SK-N-SH (cell line): ENCODE results near the gene KMT2E. TPM values are rescaled to one million over a fixed set of nuclear protein-coding genes. Genes with fewer than 3 reads are reported as not detected.
"Not testable (repeated sequence)": the region's sequence is repeated elsewhere in the genome, so short reads cannot be mapped to it uniquely, and the experiment has no call there.

Source experiments
- CTCF ChIA-PET: fragments of 300-600, 350-600 bp; formaldehyde crosslinking; extraction: SDS; loops from one replicate; lab custom pipeline; 2021; lab: Yijun Ruan, JAX
- POLR2A ChIA-PET: fragments of 350-600 bp; sonication (Branson Sonifier 250); formaldehyde crosslinking; extraction: SDS; loops from one replicate; lab custom pipeline; 2020; ENCODE audit warnings: antibody characterized with exemption, inconsistent platforms; lab: Yijun Ruan, JAX
- DNase-seq: peaks from one replicate; pipeline ENCODE4 v3.0.0; 2012
- H2AFZ ChIP-seq: fragments of 200-600 bp; sonication (generic); 2 replicates; pipeline ENCODE4 v1.8.1; 2016; ENCODE audit warnings: antibody characterized with exemption, mild to moderate bottlenecking, low read depth
- H3F3A ChIP-seq: fragments of 200-600 bp; sonication (generic); replicated peaks from 2 replicates; pipeline ENCODE3; 2016; ENCODE audit warnings: antibody characterized with exemption, mild to moderate bottlenecking; ENCODE audit not compliant: insufficient read depth
- H3K27ac ChIP-seq, 2 experiments: fragments of 200-500 bp in 1 of 2; fragments of 200-600 bp in 1 of 2; sonication (Bioruptor generic) in 1 of 2; sonication (generic), shearing (Covaris generic) in 1 of 2; 2 replicates each; pipeline versions ENCODE4 v1.5.1 to v1.6.1; 2014 to 2016; ENCODE audit warnings: low read depth in 2 of 2, inconsistent platforms in 1 of 2, low read length in 1 of 2, mild to moderate bottlenecking in 1 of 2, mixed read lengths in 1 of 2
- H3K27me3 ChIP-seq: fragments of 200-600 bp; sonication (generic), shearing (Covaris generic); 2 replicates; pipeline ENCODE4 v1.6.1; 2016; ENCODE audit warnings: mixed run types; ENCODE audit not compliant: insufficient read depth
- H3K36me3 ChIP-seq, 2 experiments: fragments of 200-500 bp in 1 of 2; fragments of 200-600 bp in 1 of 2; sonication (Bioruptor generic) in 1 of 2; sonication (generic) in 1 of 2; replicated peaks in 1 of 2; 2 replicates each; pipeline versions ENCODE3 to v1.5.1; 2014 to 2016; ENCODE audit warnings: low read length in 1 of 2, mild to moderate bottlenecking in 1 of 2; ENCODE audit not compliant: insufficient read depth in 2 of 2, control insufficient read depth in 1 of 2
- H3K4me1 ChIP-seq, 2 experiments: fragments of 200-500 bp in 1 of 2; fragments of 200-600 bp in 1 of 2; sonication (Bioruptor generic) in 1 of 2; sonication (generic), shearing (Covaris generic) in 1 of 2; 2 replicates each; pipeline versions ENCODE4 v1.5.1 to v1.6.1; 2014 to 2016; ENCODE audit warnings: low read depth in 1 of 2, low read length in 1 of 2, mixed run types in 1 of 2; ENCODE audit not compliant: insufficient read depth in 2 of 2, control insufficient read depth in 1 of 2
- H3K4me2 ChIP-seq: fragments of 200-600 bp; sonication (generic), shearing (Covaris generic); 2 replicates; pipeline ENCODE4 v1.6.1; 2017; ENCODE audit warnings: mixed run types
- H3K4me3 ChIP-seq, 2 experiments: fragments of 200-500 bp in 1 of 2; fragments of 200-600 bp in 1 of 2; sonication (Bioruptor generic) in 1 of 2; sonication (generic), shearing (Covaris generic) in 1 of 2; 2 replicates each; pipeline versions ENCODE4 v1.5.1 to v1.8.1; 2014 to 2016; ENCODE audit warnings: low read depth in 2 of 2, inconsistent platforms in 1 of 2, low read length in 1 of 2, mild to moderate bottlenecking in 1 of 2, mixed read lengths in 1 of 2, moderate library complexity in 1 of 2
- H3K79me2 ChIP-seq: fragments of 200-600 bp; sonication (generic); 2 replicates; pipeline ENCODE4 v1.8.1; 2017; ENCODE audit warnings: mild to moderate bottlenecking; ENCODE audit not compliant: insufficient read depth
- H3K9ac ChIP-seq: fragments of 200-600 bp; sonication (generic); 2 replicates; pipeline ENCODE4 v1.6.1; 2017; ENCODE audit warnings: mixed run types
- H3K9me2 ChIP-seq: fragments of 200-600 bp; sonication (generic); 2 replicates; pipeline ENCODE4 v1.6.1; 2017; ENCODE audit warnings: mixed run types
- H3K9me3 ChIP-seq: fragments of 200-600 bp; sonication (generic); 2 replicates; pipeline ENCODE4 v1.6.1; 2017; ENCODE audit warnings: mixed run types, mild to moderate bottlenecking, moderate library complexity
- H4K20me1 ChIP-seq: fragments of 200-600 bp; sonication (generic); 2 replicates; pipeline ENCODE4 v1.6.1; 2017; ENCODE audit warnings: mild to moderate bottlenecking, mixed run types; ENCODE audit not compliant: insufficient read depth
- CHD2 ChIP-seq: fragments of 150-350 bp; IDR thresholded peaks from 2 replicates; pipeline ENCODE4 v1.6.1; 2018; ENCODE audit warnings: low read length; ENCODE audit not compliant: partially characterized antibody
- EP300 ChIP-seq, 2 experiments: IDR thresholded peaks; 2 replicates each; pipeline versions ENCODE4 v1.4.0 to v1.6.1; 2012; ENCODE audit warnings: borderline replicate concordance in 1 of 2, low read depth in 1 of 2, low read length in 1 of 2
- FOXM1 ChIP-seq: IDR thresholded peaks from 2 replicates; pipeline ENCODE4 v1.4.0; 2012; ENCODE audit warnings: low read depth, mild to moderate bottlenecking
- GABPA ChIP-seq: IDR thresholded peaks from 2 replicates; pipeline ENCODE4 v1.4.0; 2012; ENCODE audit warnings: low read depth, mild to moderate bottlenecking
- MXI1 ChIP-seq: IDR thresholded peaks from 2 replicates; pipeline ENCODE4 v1.6.1; 2012; ENCODE audit warnings: mild to moderate bottlenecking, low read depth, low read length, improper control_type of control experiment
- RAD21 ChIP-seq: IDR thresholded peaks from 2 replicates; pipeline ENCODE4 v1.6.1; 2012; ENCODE audit warnings: mild to moderate bottlenecking, low read length
- TAF1 ChIP-seq: IDR thresholded peaks from 2 replicates; pipeline ENCODE4 v1.6.1; 2012; ENCODE audit warnings: low read depth, mild to moderate bottlenecking, low read length, moderate library complexity, borderline replicate concordance
- USF1 ChIP-seq: IDR thresholded peaks from 2 replicates; pipeline ENCODE4 v1.4.0; 2012; ENCODE audit warnings: low read depth, borderline replicate concordance
- WGBS: methylation state at CpG from one replicate; pipeline ENCODE4 v1.1.6; 2017; ENCODE audit warnings: low lambda C conversion rate; 5-methylcytosine and 5-hydroxymethylcytosine counted together
- polyA plus RNA-seq, 3 experiments: library from polyadenylated mRNA; depleted of rRNA; stranded (reverse); fragments of >200 nt; gene quantifications; 2 replicates each; pipeline ENCODE4 v1.2.3, GENCODE V29; 2012
- TF ChIP-seq, protein P1 (sequence below): IDR thresholded peaks from 2 replicates; pipeline ENCODE4; 2012

The KMT2E gene
- polyA plus RNA-seq, 1 of the 3 experiments (the other 2 are of a cell fraction) = 6.4 TPM

DNA sequence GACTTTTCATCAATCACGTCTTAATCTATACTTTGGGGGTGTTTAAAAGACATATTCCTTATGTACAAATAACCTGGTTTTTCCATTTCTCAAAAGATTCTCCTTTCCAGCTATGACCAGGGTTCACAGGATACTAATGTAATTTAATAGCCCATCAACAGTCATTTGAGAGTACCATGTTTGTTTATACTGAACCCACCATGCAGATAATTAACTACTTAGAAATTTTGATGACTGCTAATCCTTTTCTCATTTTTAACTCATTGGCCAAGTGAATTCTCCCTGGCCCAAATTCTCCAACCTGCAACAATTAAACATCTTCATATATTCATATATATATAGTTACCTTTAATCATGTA is 28.8 kb upstream of the KMT2E start (continued):
- TF ChIP-seq, protein P1, sequence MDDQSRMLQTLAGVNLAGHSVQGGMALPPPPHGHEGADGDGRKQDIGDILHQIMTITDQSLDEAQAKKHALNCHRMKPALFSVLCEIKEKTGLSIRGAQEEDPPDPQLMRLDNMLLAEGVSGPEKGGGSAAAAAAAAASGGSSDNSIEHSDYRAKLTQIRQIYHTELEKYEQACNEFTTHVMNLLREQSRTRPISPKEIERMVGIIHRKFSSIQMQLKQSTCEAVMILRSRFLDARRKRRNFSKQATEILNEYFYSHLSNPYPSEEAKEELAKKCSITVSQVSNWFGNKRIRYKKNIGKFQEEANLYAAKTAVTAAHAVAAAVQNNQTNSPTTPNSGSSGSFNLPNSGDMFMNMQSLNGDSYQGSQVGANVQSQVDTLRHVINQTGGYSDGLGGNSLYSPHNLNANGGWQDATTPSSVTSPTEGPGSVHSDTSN = no peak
- TF ChIP-seq TAF1 (no peak), FOXM1 (no peak), EP300 (IDR thresholded peaks at IDR 0.05; ENCODE audit: borderline replicate concordance in 1 of 2, low read depth in 1 of 2, low read length in 1 of 2) (no peak), USF1 (no peak), MXI1 (no peak), GABPA (no peak), CHD2 (no peak)

DNA sequence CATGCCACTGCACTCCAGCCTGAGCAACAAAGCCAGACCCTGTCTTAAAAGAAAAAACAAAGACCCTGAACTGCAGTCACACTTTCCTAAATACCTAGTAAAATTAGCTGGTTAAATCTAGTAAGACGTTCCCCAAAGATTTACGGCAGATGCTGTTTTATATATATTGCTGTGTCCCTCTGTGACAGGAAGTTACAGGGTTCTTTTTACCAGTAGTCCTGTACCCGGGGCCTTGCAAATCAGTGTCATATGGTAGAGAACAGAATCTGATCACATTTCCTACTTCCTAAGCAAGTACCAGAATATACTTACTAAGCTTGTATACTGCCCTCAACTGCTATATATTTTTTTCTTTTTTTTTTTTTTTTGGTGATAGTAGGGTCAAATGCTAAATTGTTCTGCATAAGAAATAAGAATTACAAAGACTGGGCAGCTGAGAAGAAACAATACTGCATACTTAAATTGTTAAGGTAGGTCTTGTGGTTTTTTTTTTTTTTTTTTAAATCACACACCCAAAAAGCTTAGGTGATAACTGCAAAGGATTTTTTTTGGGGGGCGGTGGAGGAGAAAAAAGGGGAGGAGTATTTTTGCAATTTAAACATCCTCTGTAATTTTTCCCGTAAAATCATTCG is 27.3 kb upstream of the KMT2E start:
- Histone ChIP-seq H3K9me3 (no peaks in the 10 kb centered on the region), H4K20me1 (peaks cover 6% of the 10 kb centered on the region; the same call in 1 of the 2 replicates), H2AFZ (no peak overlapping the region), H3K4me2 (no peak overlapping the region), H3K79me2 (peaks cover 17% of the 10 kb centered on the region), H3K9me2 (no peaks in the 10 kb centered on the region), H3K9ac (no peak overlapping the region), H3K4me1 (peaks cover 26 to 34% of the 10 kb centered on the region in 2 experiments), H3F3A (peaks cover 66% of the 10 kb centered on the region), H3K36me3 (peaks cover 37 to 44% of the 10 kb centered on the region in 2 experiments), H3K4me3 (no peak overlapping the region), H3K27ac (peak overlapping the region in 1 of 2 experiments; percentile 98; a peak in 1 of 4 replicates), H3K27me3 (no peaks in the 10 kb centered on the region)
- ChIA-PET POLR2A (no interaction called here), CTCF (interaction anchor here (1.0 to 7.2 kb wide), 3 partner anchors 27 to 103 kb away, joined by 3 to 70 read pairs (median 8); partner anchors contain the start of gene KMT2E)
- no peak for TF ChIP-seq RAD21
- no peak for DNase-seq
- 91% methylated on average over 6 of the region's 6 CpGs for WGBS

DNA sequence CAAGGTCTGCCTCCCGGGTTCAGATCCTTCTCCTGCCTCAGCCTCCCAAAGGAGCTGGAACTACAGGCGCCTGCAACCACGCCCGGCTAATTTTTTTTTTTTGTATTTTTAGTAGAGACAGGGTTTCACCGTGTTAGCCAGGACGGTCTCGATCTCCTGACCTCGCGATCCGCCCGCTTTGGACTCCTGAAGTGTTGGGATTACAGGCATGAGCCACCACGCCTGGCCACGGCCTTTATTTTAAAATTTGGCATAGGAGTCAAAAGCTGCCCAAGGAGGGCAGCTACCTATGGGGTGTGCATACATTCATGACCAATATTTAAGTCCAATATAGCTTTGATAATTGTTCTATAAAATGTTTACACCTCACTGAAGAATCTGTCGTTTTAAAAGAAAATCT is 26.6 kb upstream of the KMT2E start:
- H3K4me2 ChIP-seq, H2AFZ ChIP-seq, H3K9me2 ChIP-seq, H4K20me1 ChIP-seq, H3K27me3 ChIP-seq, H3K27ac ChIP-seq, DNase-seq, H3K4me3 ChIP-seq, H3K9me3 ChIP-seq, POLR2A ChIA-PET, H3K9ac ChIP-seq: not testable (repeated sequence)
- peaks cover 59% of the 10 kb centered on the region for H3F3A ChIP-seq
- 97% methylated on average over 14 of the region's 14 CpGs for WGBS
- peaks cover 37 to 47% of the 10 kb centered on the region in 2 experiments for H3K36me3 ChIP-seq
- peaks cover 11% of the 10 kb centered on the region for H3K79me2 ChIP-seq
- CTCF ChIA-PET = interaction anchor here (1.0 to 2.7 kb wide), 2 partner anchors 26 to 104 kb away, joined by 3 to 8 read pairs; partner anchors contain the start of gene KMT2E
- H3K4me1 ChIP-seq = peaks cover 20 to 28% of the 10 kb centered on the region in 2 experiments
